Sigmoid colon (tissue), 7 donors: ENCODE measurements around the gene FBXO7. TPM values are rescaled to one million over a fixed set of nuclear protein-coding genes. Genes with fewer than 3 reads are reported as not detected.

Experiments
- DNase-seq: peaks from one replicate; pipeline ENCODE4 v3.0.0-alpha.2; 2019
- H3K27ac ChIP-seq, 4 donors: fragments of 200-600 bp; sonication (generic); one replicate each; pipeline ENCODE4 v1.5.1; 2016 to 2019; ENCODE audit warnings: mild to moderate bottlenecking in 1 of 4
- H3K27me3 ChIP-seq, 3 donors: fragments of 200-600 bp; sonication (generic); one replicate each; pipeline ENCODE4 v1.5.1; 2019; ENCODE audit warnings: mild to moderate bottlenecking in 1 of 3
- H3K36me3 ChIP-seq, 4 donors: fragments of 200-600 bp; sonication (generic); one replicate each; pipeline ENCODE4 v1.5.1; 2016 to 2019
- H3K4me1 ChIP-seq, 4 donors: fragments of 200-600 bp; sonication (generic); one replicate each; pipeline ENCODE4 v1.5.1; 2017 to 2019
- H3K4me3 ChIP-seq, 4 donors: fragments of 200-600 bp; sonication (generic); one replicate each; pipeline ENCODE4 v1.5.1; 2017 to 2019; ENCODE audit warnings: mild to moderate bottlenecking in 2 of 4, moderate library complexity in 1 of 4
- H3K9me3 ChIP-seq, 4 donors: fragments of 200-600 bp in 3 of 4; sonication (generic) in 3 of 4; one replicate each; pipeline versions ENCODE4 v1.5.1 to v1.6.1; 2013 to 2019
- CTCF ChIP-seq, 4 experiments: fragments of 450-650 bp in 3 of 4; fragments of 200-600 bp in 1 of 4; IDR thresholded peaks; one replicate each; pipeline ENCODE4 v1.5.1; 2016 to 2019; ENCODE audit warnings: antibody characterized with exemption in 4 of 4, mild to moderate bottlenecking in 3 of 4, moderate library complexity in 2 of 4
- EP300 ChIP-seq, 4 donors: sonication (generic); formaldehyde crosslinking; IDR thresholded peaks; one replicate each; pipeline ENCODE4 v1.6.1; 2017; ENCODE audit warnings: antibody characterized with exemption in 4 of 4
- POLR2A ChIP-seq, 2 donors: fragments of 450-650 bp; IDR thresholded peaks; one replicate each; pipeline ENCODE4 v1.6.1; 2016; ENCODE audit warnings: antibody characterized with exemption in 2 of 2, mild to moderate bottlenecking in 2 of 2, moderate library complexity in 2 of 2
- POLR2AphosphoS5 ChIP-seq, 4 donors: sonication (generic); formaldehyde crosslinking; IDR thresholded peaks; one replicate each; pipeline ENCODE4 v1.6.1; 2017; ENCODE audit warnings: antibody characterized with exemption in 4 of 4
- WGBS, 2 donors: extraction: QIAGEN DNeasy Blood & Tissue Kit; methylation state at CpG; one replicate each; pipeline ENCODE4 v1.1.7; 2013; 5-methylcytosine and 5-hydroxymethylcytosine counted together
- intact Hi-C: fragments of 100-400 bp; cut with DNase I; formaldehyde crosslinking; loops from one replicate; pipeline ENCODE4 v1.15.1; 2023
- polyA plus RNA-seq, 3 donors: library from polyadenylated mRNA; stranded (reverse); fragments of 200-250 nt; gene quantifications; one replicate each; pipeline ENCODE4 v1.2.3, GENCODE V29; 2013
- total RNA-seq, 4 donors: library from RNA; depleted of rRNA; stranded (reverse); fragments of >200 nt; gene quantifications; one replicate each; pipeline ENCODE4 v1.1.0, GENCODE V29; 2016
- donor health status: healthy with polysubstance abuse.
- donor health status: Bipolar disorder and iron deficiency.
- donor health status: healthy.

FBXO7 gene
- total and polyA plus RNA-seq, 7 donors = 60.6 to 83.6 (median 79.8) TPM

GRCh38 chr22:32501836-32502752 lies 27.5 kb downstream of the FBXO7 start:
- 71 to 78% methylated on average over 9 of the region's 9 CpGs for WGBS, 2 donors
- intact Hi-C loops = no loop called here
- TF ChIP-seq CTCF (IDR thresholded peaks at IDR 0.05) = no peak
- TF ChIP-seq POLR2A (IDR thresholded peaks at IDR 0.05) = no peak
- no peak for TF ChIP-seq POLR2AphosphoS5 (IDR thresholded peaks at IDR 0.05)
- TF ChIP-seq EP300 (IDR thresholded peaks at IDR 0.05) = no peak

DNA sequence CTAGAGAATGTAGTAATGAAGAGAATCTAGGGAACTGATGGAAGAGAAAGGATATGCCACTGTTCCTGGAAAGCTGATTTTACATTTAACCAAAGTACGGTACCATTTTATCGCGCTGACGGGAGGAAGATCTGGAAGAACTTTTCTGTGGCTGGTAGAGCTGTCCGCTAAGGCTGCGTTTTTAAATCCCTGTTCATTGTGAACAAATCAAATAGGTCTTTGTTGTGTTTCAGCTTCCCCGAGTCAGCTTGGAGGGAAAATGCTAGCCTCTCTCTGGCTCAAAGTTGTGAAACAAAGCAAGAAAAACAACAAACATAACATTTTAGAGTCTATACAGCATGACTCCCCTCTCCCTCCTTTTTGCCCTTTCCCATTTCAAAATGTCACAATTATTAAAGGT lies 34.4 kb downstream of the FBXO7 start:
- Histone ChIP-seq H3K4me1 (no peaks in the 10 kb centered on the region), H3K9me3 (no peaks in the 10 kb centered on the region), H3K4me3 (no peak overlapping the region), H3K27me3 (no peaks in the 10 kb centered on the region), H3K36me3 (no peaks in the 10 kb centered on the region), H3K27ac (no peak overlapping the region)
- TF ChIP-seq POLR2AphosphoS5 (IDR thresholded peaks at IDR 0.05) = no peak
- TF ChIP-seq POLR2A (IDR thresholded peaks at IDR 0.05) = no peak
- TF ChIP-seq EP300 (IDR thresholded peaks at IDR 0.05) = no peak
- TF ChIP-seq CTCF (IDR thresholded peaks at IDR 0.05) = no peak
- intact Hi-C loops = no loop called here
- WGBS, 2 donors = 94 to 96% methylated on average over 7 of the region's 7 CpGs
- no peak for DNase-seq

More at GRCh38 chr22:32501836-32502752, 27.5 kb downstream of the FBXO7 start:
- Histone ChIP-seq H3K4me1 (no peaks in the 10 kb centered on the region), H3K27me3 (no peaks in the 10 kb centered on the region), H3K36me3 (peaks cover 15 to 28% (median 17%) of the 10 kb centered on the region in 4 donors), H3K9me3 (no peaks in the 10 kb centered on the region), H3K4me3 (no peak overlapping the region), H3K27ac (no peak overlapping the region)
- DNase-seq = no peak

- H3K4me3 ChIP-seq = no peak overlapping the region
- intact Hi-C loops = no loop called here
- H3K36me3 ChIP-seq = no peaks in the 10 kb centered on the region
- WGBS, 2 donors = 83 to 85% methylated on average over 3 of the region's 3 CpGs
- H3K9me3 ChIP-seq = peaks cover 0 to 2% (median 0%) of the 10 kb centered on the region in 4 donors
- no peaks in the 10 kb centered on the region for H3K27me3 ChIP-seq
- no peak overlapping the region for H3K27ac ChIP-seq
- TF ChIP-seq EP300 (IDR thresholded peaks at IDR 0.05) (no peak), CTCF (IDR thresholded peaks at IDR 0.05) (no peak), POLR2AphosphoS5 (IDR thresholded peaks at IDR 0.05) (no peak), POLR2A (IDR thresholded peaks at IDR 0.05) (no peak)
- no peak for DNase-seq
- no peaks in the 10 kb centered on the region for H3K4me1 ChIP-seq
These were observed 36.7 kb downstream of the FBXO7 start for GRCh38 chr22:32511274-32511673.

DNA sequence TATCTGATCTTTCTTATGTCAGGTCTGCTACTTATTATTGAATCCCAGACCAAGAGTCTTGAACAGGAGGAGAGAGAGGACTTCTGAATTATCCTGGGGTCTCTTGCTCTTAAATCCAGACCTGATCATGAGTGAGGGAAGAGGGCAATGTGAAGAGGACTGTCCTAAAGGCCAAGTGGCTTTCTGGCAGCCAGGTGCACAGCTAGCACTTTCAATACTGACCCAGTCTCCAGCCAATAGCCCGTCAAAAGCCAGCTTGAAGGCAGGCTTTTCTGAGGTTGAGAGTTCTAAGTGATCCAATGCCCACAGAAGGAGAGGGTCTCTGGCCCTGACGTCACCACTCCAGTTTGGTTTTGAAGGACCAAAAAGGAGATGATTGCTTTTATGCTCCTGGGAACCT lies 37.2 kb downstream of the FBXO7 start:
- H3K9me3 ChIP-seq = peaks cover 0 to 2% (median 0%) of the 10 kb centered on the region in 4 donors
- H3K4me3 ChIP-seq = no peak overlapping the region
- 63 to 76% methylated on average over 2 of the region's 2 CpGs for WGBS, 2 donors
- H3K27ac ChIP-seq = no peak overlapping the region
- no peaks in the 10 kb centered on the region for H3K36me3 ChIP-seq
- intact Hi-C loops = no loop called here
- no peaks in the 10 kb centered on the region for H3K27me3 ChIP-seq
- no peak for DNase-seq
- H3K4me1 ChIP-seq = no peaks in the 10 kb centered on the region
- TF ChIP-seq POLR2AphosphoS5 (IDR thresholded peaks at IDR 0.05) (no peak), POLR2A (IDR thresholded peaks at IDR 0.05) (no peak), EP300 (IDR thresholded peaks at IDR 0.05) (no peak), CTCF (IDR thresholded peaks at IDR 0.05) (no peak)
